ENCODE data around the gene YBEY.
A peak's percentile ranks its signal among the peaks of the same experiment; 100 is the strongest.
"Not testable (repeated sequence)": the region's sequence is repeated elsewhere in the genome, so short reads cannot be mapped to it uniquely, and the experiment has no call there.

YBEY gene, protein sequence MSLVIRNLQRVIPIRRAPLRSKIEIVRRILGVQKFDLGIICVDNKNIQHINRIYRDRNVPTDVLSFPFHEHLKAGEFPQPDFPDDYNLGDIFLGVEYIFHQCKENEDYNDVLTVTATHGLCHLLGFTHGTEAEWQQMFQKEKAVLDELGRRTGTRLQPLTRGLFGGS

DNA sequence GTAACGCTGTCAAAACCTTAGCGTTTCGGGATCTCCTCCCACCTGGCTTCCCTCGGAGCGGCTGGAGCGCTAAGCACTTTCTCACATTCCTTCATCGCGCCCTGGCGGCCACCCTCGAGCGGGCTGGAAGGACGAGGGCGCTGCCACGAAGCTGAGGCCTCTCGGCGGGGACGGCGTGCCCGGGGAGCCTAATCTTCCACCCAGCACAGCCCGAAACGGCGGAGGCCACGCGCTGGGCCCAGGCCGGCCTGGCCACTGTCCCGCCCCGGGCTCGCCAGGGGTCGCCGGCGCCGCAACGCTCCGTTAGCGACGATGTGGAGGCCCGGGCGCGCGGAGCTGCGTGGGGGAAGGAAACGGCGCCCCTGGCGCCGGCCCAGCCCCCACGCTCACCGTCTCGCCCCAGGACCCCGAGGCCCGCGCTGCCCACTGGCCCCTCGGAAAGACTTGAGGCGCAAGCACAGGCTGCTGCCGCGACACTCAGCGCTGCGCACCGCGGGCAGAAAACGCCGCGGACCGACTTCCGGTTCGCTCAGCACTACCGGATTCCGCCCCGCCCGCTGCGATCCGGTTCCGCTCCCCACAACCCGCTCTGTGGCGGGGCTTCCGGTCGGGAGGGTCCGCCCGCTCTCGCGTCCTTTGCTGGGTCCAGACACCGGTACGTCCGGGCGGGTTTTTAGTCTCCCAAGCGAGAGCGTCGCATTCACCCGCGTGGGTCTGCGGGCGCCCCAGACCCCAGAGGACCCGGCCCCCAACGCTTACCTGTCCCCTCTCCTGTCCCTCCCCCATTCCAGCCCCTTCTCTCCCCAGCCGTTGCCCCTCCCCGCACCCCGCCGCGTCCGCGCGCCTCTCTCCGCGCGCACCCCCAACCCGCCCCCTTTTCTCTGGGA lies at the start of gene YBEY:
TSS of gene YBEY (plus strand) at position 582 of the 887 bp plus-strand sequence. CDS start 572 bp downstream, outside the sequence.
- peak; percentile 92 for DNase-seq

DNA sequence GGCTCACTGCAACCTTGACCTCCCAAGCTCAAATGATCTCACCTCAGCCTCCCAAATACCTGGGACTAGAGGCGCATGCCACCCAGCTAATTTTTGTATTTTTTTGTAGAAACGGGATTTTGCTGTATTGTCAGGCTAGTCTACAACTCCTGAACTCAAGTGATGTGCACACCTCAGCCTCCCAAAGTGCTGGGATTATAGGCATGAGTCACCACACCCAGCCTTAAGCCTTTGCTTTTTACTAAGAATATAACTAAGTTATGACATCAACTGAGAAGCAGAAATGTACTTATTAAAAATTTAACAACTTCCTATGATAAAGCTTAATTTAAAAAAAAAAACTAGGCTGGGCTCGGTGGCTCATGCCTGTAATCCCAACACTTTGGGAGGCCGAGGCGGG lies 48.7 kb upstream of the YBEY start:
- no peak for DNase-seq

DNA sequence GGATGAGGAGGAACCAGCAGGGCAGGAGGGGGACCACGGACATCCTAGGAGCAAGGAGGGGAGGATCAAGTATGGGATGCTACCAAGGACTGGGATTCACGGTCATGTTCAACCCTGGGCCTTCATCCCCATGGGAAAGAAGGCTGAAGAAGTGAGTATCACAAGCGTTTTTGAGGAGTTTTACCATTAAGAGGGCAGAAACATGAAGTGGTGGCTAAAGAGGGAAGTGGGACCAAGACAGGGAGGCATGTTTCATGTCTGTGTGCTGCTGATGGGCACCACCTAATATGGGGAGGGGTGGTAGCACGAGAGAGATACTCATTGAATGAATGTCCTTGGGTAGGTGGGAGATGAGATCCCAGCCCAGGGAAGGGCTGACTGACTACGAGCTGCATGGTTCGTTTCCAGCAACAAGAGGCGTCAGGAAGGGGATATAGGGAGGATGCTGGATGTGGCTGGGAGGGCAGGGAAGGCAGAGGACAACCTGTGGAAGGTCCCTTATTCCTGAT lies 46.3 kb upstream of the YBEY start:
- DNase-seq = no peak

DNA sequence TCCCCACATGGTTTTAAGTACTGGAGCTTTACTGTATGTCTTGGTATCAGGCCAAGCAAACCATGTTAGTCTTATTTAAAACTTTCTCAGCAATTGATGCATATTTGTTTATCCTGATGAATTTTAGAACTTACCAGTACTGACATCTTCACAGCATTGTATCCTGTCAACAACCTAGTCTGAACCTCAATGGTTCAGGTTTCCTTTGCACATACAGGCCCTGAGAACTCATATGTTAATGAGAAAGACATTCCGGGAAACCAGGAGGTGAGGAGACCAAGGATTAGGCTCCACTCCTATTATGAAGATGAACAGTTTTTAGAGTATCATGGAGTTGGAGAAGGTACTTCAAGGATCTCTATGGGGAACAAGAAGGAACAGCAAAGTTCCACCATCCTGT lies 44.6 kb upstream of the YBEY start:
- DNase-seq = not testable (repeated sequence)

DNA sequence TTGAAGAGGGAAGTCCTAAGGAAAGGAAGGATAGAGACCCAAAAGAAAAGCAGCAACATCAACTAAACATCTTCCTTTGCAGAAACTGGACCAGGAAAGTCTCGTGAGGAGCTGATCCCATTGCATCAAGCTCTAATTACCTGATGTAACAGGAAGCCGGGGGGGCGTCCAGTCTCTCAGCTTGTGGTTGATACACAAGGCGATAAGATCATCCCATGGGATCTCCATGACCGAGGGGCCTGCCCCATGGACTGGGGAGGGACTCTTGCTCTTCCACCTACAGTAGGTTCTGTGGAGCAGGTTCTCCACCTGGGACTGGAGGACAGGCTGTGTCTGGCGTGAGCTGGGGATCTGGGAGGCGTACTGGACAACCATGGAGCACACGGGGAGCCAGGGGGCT lies 42.8 kb upstream of the YBEY start:
- DNase-seq = no peak

DNA sequence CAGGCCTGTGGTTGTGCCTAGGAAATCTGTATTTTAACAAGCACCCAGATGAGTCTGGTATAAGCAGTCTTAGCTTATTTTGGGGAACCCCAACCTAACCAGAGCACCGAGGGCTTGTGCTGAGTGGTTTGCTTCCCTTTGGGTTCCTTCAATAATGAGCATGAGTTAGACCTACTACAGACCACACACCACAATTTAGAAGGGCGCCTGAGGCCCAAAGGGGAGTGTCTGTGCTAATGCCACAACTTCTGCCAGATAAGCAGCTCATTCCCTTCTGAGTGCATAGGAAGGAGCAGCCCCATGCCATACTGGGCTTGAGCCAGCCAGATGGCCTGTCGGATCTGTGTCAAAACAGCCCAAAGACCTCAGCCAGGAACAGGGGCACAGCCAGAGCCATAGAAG lies 42.2 kb upstream of the YBEY start:
- no peak for DNase-seq

DNA sequence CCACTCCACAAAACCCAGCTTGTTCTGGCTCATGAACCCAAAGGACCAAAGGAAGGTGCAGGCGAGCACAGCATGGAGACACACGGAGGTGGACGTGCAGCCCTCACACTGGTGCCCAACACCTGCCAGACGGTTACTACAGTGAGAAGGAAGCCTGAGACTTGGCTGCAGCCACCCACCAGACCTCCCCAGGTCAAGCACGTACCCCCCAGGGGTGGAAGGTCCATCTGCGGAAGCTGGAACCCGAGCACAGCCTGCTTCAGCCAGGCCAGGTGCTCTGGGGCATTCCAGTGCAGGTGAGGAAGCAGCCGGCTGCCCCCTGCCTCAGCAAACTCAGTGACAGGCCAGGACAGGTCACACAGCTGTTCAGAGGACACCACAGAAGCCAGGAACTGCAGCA lies 41.5 kb upstream of the YBEY start:
- DNase-seq = no peak

DNA sequence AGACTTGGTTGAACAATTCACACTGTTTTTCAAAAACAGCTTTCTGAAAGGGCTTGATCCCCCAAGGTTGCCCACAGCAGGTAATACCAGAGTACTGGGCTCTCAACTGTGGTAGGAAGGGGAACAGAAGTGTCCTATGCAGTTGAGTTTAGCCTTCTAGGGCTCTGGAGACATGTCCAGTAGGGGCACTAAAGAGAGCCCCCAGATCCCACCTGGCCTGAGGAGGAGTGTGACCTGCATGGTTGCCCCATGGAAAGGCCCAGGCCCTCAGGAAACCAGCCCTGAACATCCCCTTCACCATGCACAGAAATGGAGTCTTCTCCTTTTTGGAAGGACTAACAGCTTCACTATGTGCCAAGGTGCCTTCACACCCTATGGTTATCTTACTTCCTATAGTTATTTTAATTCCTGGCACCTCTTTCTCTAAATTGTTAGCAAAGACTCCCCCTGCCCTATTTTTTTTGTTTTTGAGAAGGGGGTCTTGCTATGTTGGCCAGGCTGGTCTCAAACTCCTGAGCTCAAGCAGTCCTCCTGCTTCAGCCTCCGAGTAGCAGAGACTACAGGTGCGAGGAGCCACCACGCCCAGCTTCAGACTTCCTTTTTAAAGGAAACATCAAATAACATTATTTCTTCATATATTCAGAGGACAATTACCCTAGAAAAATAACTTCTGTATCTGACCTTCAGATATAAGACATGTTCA lies 40.8 kb upstream of the YBEY start:
- DNase-seq = no peak

DNA sequence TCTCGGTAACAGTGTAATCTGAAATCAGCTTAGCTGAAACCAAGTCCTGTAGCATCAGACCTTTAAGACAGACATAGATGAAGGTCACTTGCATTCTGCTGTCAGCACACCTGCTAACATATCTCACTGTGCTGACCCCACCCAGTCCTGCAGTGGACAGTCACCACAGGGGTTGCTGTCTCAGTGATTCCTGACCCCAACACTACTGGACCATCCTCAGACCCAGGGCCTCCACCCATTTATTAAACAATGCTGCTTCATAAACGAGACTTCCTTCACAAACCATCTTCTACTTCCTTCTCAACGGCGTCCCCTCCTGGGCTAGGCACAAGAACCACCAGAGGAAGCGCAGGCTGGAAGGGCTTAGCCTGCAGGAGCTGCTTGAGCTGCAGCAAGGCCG lies 39.8 kb upstream of the YBEY start:
- DNase-seq = no peak

DNA sequence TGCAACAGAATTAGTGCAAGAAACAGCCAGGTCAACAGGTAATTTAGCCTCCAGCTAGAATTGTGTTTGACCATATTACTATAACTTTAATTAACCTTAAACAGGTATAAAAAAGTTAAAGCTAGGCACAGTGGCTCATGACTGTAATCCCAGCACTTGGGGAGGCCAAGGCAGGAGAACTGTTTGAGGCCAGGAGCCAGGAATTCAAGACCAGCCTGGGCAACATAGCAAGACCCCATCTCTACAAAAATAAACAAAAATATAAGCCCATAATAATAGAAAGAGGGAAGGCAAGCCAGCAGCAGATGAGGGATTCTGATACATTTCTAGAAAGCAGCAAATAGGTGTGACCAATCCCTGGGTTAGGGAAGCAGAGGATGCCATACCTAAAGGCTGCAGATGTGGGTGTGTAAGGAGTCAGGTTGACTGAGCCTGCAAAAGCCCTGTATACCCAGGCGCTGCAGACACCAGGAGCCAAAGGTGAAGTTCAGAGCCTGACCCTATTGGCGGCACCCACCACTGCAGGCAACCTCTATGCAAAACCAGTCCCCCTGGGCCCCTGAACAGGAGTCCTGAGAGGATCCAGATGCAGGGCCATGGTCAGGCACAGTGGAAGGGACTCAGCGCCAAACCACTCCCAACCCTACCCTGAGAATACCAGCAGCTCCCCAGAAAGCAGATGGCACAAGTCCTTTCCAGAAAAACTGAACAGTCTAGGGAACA lies 38.3 kb upstream of the YBEY start:
- DNase-seq = no peak

DNA sequence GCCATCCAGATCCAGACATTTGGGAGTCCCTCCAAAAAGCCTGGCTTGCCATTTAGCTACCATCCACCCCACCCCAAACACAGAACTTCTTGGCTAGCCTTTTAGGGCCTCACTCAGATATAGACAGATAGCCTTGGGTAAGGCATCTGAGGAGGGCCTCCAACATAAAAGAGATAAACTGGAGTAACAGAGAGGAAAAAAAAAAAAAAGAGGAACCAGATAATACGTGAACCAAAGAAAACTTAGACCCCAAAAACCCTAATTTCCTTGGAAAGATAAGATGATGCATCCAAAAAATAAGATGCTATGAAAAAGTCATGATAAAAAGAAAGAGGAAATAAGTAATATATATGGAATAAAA lies 37.7 kb upstream of the YBEY start:
- DNase-seq = no peak

DNA sequence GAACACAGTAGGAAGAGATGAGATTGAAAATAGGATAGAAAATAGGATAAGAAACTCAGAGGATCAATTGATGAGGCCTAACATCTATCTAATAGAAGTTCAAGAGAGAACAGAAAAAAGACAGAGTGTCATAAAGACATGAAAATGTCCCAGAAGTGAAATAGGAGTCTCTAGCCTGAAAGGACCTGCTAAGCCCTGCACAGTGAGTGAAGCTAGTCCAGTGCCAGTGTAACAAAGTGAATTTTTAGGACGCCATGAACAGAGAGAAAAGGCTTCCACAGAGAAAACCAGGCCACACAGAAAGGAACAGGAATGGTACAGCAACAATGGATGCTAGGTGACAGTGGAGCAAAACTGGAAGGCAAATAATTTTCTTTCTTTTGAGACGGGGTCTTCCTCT lies 37.3 kb upstream of the YBEY start:
- DNase-seq = no peak

DNA sequence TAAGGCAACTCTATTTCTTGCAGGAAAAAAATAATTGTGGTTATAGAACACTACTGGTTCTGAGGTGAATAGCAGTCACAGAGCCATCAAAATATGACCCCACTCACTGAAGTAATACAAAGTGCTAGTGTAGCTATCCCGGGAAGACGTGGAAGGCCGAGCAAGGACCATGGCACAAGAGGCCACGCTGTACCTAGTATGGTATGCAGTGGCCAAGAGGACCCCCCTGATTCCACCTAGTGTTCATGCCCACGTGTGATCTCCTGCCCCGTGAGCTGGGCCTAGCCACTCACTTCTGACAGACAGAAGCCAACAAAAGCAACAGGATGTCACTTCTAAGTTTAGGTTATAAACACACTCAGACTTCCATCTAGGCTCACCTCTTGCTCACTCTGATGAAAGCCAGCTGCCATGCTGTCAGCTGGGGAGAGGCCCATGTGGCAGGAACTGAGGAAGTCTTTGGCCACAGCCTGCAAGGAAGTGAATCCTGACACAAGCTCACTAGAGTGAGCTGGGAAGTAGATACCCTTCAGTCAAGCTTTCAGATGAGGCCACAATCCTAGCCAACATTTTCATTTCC lies 35.9 kb upstream of the YBEY start:
- DNase-seq = no peak

DNA sequence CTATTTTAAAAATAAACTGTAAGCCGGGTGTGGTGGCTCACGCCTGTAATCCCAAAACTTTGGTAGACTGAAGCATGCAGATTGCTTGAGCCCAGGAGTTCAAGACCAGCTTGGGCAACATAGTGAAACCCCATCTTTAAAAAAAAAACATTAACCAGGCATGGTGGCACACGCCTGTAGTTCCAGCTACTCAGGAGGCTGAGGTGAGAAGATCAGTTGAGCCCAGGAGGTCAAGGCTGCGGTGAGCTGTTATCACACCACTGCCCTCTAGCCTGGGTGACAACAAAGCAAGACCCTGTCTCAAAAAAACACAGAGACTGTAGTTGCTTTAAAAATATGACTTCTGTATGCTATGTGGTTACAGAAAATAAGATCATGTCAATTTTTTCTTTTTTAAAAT lies 33.3 kb upstream of the YBEY start:
- no peak for DNase-seq

DNA sequence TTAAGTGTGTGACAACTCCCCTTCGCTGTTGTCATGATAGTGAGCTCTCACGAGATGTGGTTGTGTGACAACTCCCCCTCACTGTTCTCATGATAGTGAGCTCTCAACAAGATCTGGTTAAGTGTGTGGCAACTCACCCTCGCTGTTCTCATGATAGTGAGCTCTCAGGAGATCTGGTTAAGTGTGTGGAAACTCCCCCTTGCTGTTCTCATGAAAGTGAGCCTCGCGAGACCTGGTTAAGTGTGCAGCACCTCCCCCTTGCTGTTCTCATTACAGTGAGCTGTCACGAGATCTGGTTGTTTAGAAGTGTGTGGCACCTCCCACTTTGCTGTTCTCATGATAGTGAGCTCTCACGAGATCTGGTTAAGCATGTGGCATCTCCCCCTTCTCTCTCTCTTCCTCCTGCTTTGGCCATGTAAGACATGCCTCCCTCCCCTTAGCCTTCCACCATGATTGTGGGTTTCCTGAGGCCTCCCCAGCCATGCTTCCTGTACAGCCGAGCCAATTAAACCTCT lies 32.5 kb upstream of the YBEY start:
- no peak for DNase-seq

DNA sequence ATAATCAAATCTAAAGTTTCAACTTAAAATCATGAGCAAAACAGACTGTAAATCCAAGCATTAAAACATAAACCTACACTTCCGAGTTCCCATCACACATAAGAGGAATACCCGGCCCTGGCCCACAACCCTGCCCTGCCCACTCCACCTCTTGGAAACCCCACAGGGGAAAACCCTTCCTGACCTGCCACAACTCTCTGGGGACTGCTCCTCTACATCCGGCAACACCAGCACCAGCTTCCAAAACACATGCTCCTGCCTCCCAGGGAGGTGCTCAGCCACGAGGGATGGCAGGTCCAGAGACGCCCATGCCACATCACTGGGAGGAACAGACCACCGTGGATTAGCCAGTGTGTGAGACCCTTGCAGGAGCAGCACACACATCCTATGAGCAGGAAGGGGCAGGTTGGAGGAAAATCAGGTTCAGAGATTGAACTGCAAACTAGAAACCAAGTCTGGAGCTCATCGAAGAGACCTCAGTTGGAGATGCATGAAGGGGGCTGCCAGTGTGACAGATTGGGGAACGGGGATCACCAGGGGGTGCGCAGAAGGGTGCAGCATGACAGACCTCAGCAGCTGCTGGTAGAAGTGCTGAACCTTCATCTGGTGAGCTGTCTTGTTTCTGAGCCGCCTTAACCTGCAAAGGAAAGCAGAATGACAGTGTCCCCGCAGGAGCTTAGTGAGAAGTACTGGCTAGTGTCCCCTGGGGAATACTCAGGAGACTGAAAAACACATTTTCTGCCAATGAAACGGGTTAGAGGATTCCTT lies 31.8 kb upstream of the YBEY start:
- DNase-seq = no peak

DNA sequence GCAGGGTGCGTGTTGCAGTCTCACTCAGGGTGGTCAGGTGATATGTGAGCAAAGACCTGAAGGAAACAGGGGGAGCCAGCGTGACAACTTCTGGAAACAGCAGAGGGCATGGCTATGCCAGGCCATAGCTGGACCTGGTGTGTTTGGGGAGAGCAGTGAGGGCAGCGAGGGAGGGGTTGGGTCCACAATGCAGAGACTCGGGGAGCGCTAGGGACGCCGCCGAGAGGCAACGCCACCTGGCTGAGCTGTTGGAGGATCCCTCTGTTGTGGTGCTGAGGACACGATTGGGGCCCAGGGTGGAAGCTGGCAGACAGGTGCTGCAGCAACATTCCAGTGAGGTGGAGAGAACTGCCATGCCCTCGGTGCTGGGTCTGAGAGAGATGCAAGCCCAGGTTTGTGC lies 31.0 kb upstream of the YBEY start:
- DNase-seq = no peak

DNA sequence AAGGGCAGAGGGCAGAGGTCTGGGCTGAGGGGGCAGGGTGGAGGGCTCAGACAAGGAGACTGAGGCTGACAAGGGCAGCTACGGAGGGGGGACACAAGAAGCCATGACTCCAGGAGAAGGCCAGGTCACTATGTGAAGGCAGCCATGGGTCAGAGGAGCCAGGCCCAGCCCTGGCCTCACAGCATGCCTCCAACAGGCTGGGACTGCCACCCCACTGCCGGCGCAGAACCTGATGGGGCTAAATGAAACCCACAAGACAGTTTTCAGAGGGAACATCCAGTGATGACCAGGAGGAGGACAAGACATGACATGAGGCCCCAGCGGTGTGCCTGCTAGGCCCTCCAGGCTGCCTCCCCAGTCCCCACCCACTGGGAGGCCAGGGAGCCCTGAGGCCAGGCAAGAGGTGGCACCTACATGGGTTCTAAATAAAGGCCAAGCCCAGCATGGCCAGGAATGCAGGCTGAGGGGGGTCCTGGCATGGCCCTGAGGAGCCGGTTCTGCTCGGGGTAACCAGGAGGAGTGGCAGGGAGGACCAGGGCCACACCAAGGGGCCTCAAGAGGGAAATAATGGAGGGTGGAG lies 30.3 kb upstream of the YBEY start:
- no peak for DNase-seq

DNA sequence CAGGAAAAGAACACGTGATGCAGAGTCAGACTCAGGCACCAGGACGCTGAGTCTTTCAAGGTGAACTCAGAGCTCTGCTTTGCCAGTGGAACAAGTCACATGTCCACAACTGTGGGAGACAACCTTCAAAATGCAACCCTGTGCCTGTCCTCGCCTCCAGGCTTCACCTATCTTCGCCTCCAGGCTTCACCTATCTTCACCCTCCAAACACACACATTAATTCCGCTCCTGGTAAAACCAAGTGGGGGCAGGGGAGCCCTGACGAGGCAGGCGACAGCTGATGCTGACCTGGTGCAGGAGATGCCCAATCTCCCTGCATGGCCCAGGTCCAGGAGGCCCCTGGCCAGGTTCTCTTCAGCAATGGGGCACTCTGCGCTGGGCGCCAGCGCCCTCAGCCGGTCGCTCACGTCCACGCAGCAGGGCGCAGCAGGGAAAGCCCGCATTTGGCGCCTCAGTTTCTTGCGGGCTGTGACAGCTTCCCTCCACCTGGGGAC lies 29.6 kb upstream of the YBEY start:
- no peak for DNase-seq

DNA sequence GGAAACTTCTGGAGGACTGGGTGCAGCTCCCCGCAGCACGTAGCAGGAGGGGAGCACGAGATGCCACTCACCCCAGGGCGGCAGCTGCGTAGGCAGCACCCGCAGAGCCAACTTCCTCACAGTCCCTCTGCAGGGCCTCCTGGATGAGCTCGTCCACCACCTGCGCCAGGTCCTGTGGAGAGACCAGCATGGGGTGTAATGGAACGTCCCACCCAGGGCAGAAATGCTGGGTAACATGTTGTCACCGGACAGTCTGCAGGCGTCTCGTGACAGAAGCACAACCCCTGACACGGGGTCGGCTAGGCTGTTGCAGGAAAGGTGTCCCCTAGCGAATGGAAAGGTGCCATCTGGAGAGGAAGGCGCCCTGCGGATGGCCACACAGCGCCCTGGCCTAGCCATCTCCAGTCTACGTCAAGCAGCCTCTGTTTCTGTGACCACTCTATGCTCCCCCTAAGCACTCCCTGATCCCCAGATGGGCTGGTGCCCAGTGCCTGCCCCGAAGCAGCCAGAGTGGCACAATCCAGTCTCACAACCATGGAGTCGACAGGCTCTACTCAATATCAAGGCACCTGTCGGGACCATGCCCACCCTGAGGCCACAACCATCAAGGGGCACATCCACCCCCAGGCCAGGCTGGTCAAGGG lies 22.0 kb upstream of the YBEY start:
- DNase-seq = no peak

DNA sequence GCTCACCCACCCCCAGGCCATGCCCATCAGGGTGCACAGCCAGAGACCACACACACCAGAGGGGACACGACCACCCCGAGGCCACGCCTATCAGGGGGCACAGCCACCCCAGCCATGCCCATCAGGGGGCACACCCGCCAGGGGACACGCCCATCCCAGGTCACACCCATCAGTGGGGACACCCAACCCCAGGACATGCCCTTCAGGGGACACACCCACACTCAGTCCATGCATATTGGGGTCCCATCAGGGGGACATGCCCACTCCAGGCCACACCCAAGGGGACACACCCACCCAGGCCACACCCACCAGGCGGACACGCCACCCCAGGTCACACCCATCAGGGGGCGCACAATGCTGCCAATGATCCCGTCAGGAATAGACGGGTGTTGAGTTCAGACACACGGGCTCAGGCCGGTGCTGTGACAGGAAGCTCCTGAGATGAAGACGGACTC lies 21.4 kb upstream of the YBEY start:
- no peak for DNase-seq

All from EL (cell line).